OCI-LY7 (cell line): ENCODE measurements around the gene CAMSAP2. TPM values are rescaled to one million over a fixed set of nuclear protein-coding genes. Genes with fewer than 3 reads are reported as not detected.

Source experiments
- BruUV-seq: library from RNA; stranded (reverse); fragments of 400-500 nt; replicated peaks from 2 replicates; lab custom pipeline; 2021; lab: Mats Ljungman, UMichigan
- CTCF ChIA-PET: fragments of 300-600 bp; sonication (Branson Sonifier 250); formaldehyde crosslinking; loops from one replicate; lab custom pipeline; 2022; ENCODE audit warnings: antibody characterized with exemption; ENCODE audit not compliant: unreplicated experiment; lab: Charles Lee
- POLR2A ChIA-PET: fragments of 300-600 bp; sonication (Branson Sonifier 250); formaldehyde crosslinking; loops from one replicate; lab custom pipeline; 2022; ENCODE audit warnings: antibody characterized with exemption; lab: Charles Lee
- DNase-seq: peaks from one replicate; pipeline ENCODE4 v3.0.0-alpha.2; 2015; ENCODE audit warnings: low spot score
- H2AFZ ChIP-seq: fragments of 200-600 bp; sonication (generic), shearing (Covaris generic); 2 replicates; pipeline ENCODE4 v1.6.1; 2014; ENCODE audit warnings: mild to moderate bottlenecking, antibody characterized with exemption, low read length, moderate library complexity
- H3K27ac ChIP-seq: fragments of 200-600 bp; sonication (generic); 2 replicates; pipeline ENCODE4 v1.5.1; 2014; ENCODE audit warnings: mixed run types, low read depth, mild to moderate bottlenecking, moderate library complexity, low read length, inconsistent platforms; ENCODE audit not compliant: poor library complexity, severe bottlenecking
- H3K36me3 ChIP-seq: fragments of 200-600 bp; sonication (generic); 2 replicates; pipeline ENCODE4 v1.6.1; 2014; ENCODE audit warnings: mild to moderate bottlenecking, antibody characterized with exemption, low read length, moderate library complexity, mixed read lengths; ENCODE audit not compliant: insufficient read depth
- H3K4me1 ChIP-seq: fragments of 200-600 bp; sonication (generic); 2 replicates; pipeline ENCODE4 v1.5.1; 2014; ENCODE audit warnings: mild to moderate bottlenecking, low read length; ENCODE audit not compliant: insufficient read depth, poor library complexity, severe bottlenecking
- H3K4me2 ChIP-seq: fragments of 200-600 bp; sonication (generic); 2 replicates; pipeline ENCODE4 v1.6.1; 2014; ENCODE audit warnings: mild to moderate bottlenecking, low read length
- H3K4me3 ChIP-seq: fragments of 200-600 bp; sonication (generic); 2 replicates; pipeline ENCODE4 v1.5.1; 2014; ENCODE audit warnings: mild to moderate bottlenecking, low read depth, low read length; ENCODE audit not compliant: poor library complexity, severe bottlenecking
- H3K79me2 ChIP-seq: fragments of 200-600 bp; sonication (generic); 2 replicates; pipeline ENCODE4 v1.6.1; 2016; ENCODE audit warnings: low read depth, mild to moderate bottlenecking, low read length, moderate library complexity, mixed read lengths; ENCODE audit not compliant: insufficient read depth
- H3K9me2 ChIP-seq: fragments of 200-600 bp; sonication (generic); 2 replicates; pipeline ENCODE4 v1.6.1; 2016; ENCODE audit warnings: mild to moderate bottlenecking, low read length, mixed read lengths; ENCODE audit not compliant: insufficient read depth
- H3K9me3 ChIP-seq: fragments of 200-600 bp; sonication (generic); 2 replicates; pipeline ENCODE4 v1.6.1; 2014; ENCODE audit warnings: mild to moderate bottlenecking, mixed run types, low read length, mixed read lengths
- H4K20me1 ChIP-seq: fragments of 200-600 bp; sonication (generic); 2 replicates; pipeline ENCODE4 v1.6.1; 2014; ENCODE audit warnings: mild to moderate bottlenecking, antibody characterized with exemption, low read length, moderate library complexity, mixed read lengths; ENCODE audit not compliant: insufficient read depth
- EZH2phosphoT487 ChIP-seq: fragments of 200-600 bp; sonication (generic); IDR thresholded peaks from 2 replicates; pipeline ENCODE4 v1.6.1; 2018; ENCODE audit warnings: low read depth, borderline replicate concordance, mild to moderate bottlenecking, mixed run types, antibody characterized with exemption, low read length, moderate library complexity, mixed read lengths
- intact Hi-C: fragments of 100-400 bp; cut with micrococcal nuclease; formaldehyde crosslinking; loops from one replicate; pipeline ENCODE4 v1.10.0; 2022; ENCODE audit not compliant: unreplicated experiment
- total RNA-seq, 2 experiments: library from RNA; depleted of rRNA in 1 of 2; stranded (reverse); fragments of >200 nt in 1 of 2; shearing (Covaris generic) in 1 of 2; gene quantifications; 2 replicates each; pipeline ENCODE4 v1.2.3, GENCODE V29; 2014 to 2022
- TF ChIP-seq, protein P1 (sequence below): fragments of 200-600 bp; sonication (generic); conservative IDR thresholded peaks from 2 replicates; pipeline ENCODE4 v1.5.1; 2014; ENCODE audit warnings: mild to moderate bottlenecking, antibody characterized with exemption, low read length, moderate library complexity, mixed read lengths

CAMSAP2 gene
- total RNA-seq, 2 experiments from 2014 or later = 9.2 to 14.9 TPM

DNA sequence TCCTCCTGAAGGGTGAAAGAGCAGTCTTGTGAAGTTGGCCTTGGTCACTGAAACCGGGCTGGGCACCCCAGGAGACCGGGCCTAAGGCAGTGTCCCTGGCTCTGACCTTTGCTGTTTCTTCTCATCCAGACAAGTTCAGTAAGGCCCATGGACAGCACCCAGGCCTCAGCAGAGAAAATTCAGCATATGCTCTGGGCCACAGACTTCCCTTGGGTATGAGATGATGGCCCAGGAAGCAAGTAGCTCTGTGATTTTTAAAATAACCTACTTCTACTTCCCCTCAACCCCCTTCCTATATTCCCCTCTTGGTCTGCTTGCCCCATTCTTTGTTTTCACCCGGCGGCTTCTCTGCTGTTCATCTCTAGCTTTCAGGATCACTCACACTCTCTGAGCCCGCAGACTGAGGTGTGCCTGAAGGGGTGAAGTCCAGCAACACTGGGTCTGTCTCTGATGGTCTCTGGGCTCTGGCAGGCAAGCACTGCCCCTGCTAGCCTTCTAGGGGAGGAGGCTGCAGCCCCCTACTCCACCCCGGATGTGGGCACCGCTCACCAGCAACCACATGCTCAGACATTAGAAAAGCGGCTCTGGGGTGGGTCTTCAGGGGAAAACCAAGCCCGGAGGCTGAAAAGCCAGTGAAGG, 131.2 kb downstream of the CAMSAP2 start:
- TF ChIP-seq, protein P1, sequence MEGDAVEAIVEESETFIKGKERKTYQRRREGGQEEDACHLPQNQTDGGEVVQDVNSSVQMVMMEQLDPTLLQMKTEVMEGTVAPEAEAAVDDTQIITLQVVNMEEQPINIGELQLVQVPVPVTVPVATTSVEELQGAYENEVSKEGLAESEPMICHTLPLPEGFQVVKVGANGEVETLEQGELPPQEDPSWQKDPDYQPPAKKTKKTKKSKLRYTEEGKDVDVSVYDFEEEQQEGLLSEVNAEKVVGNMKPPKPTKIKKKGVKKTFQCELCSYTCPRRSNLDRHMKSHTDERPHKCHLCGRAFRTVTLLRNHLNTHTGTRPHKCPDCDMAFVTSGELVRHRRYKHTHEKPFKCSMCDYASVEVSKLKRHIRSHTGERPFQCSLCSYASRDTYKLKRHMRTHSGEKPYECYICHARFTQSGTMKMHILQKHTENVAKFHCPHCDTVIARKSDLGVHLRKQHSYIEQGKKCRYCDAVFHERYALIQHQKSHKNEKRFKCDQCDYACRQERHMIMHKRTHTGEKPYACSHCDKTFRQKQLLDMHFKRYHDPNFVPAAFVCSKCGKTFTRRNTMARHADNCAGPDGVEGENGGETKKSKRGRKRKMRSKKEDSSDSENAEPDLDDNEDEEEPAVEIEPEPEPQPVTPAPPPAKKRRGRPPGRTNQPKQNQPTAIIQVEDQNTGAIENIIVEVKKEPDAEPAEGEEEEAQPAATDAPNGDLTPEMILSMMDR = no peak
- no peak for TF ChIP-seq EZH2phosphoT487
- Histone ChIP-seq H3K36me3 (no peaks in the 10 kb centered on the region), H3K4me1 (peaks cover 13% of the 10 kb centered on the region), H2AFZ (peak overlapping the region; percentile 79), H4K20me1 (no peaks in the 10 kb centered on the region), H3K4me3 (no peak overlapping the region), H3K27ac (no peak overlapping the region), H3K4me2 (peak overlapping the region; percentile 39; the same call in 1 of the 2 replicates), H3K9me3 (no peaks in the 10 kb centered on the region), H3K9me2 (no peaks in the 10 kb centered on the region), H3K79me2 (no peaks in the 10 kb centered on the region)
- POLR2A ChIA-PET = no interaction called here
- peak; percentile 18 for DNase-seq
- intact Hi-C loops = no loop called here
- CTCF ChIA-PET = no interaction called here
- BruUV-seq = no TSS peak

DNA sequence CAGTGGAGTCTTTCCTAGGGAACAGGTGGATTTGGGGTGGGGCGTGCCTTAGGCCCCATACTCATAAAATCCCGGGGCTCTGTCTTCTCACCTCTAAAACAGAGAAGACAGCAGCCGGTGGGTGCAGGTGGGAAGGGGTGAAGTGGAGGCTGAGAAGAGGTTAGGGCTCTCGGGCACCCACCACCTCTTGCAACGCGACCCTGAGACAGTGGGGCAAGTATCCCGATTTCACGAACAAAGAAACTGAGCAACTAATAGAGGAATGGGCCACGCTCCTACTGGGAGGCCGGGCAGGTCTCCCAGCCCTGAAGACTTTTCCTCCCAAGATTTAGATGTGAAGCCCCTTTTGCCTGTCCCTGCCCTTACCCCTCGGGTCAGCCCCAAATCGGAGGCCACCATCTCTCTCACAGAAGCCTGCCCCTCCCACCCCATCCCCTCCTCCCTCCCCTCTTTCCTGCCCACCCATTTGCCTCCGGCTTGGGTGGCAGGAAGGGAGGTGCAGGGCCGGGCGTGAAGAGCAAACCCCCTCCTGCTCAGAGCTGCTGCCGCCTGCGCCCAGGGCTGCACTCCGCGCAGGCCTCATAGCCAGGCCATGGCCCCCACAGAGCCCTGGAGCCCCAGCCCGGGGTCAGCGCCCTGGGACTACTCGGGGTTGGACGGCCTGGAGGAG, 133.9 kb downstream of the CAMSAP2 start, which contains the start of gene GPR25:
TSS of gene GPR25 (plus strand) at position 536 of the 670 bp plus-strand sequence. CDS start at position 593, 57 bp downstream.
- Histone ChIP-seq H3K9me3 (no peaks in the 10 kb centered on the region), H3K4me3 (no peak within 1 kb of the TSS), H3K4me2 (no peak within 1 kb of the TSS), H3K79me2 (no peaks in the 10 kb centered on the region), H3K4me1 (peaks cover 13% of the 10 kb centered on the region), H3K36me3 (no peaks in the 10 kb centered on the region), H3K9me2 (no peaks in the 10 kb centered on the region), H4K20me1 (no peaks in the 10 kb centered on the region), H3K27ac (no peak within 1 kb of the TSS), H2AFZ (no peak within 1 kb of the TSS)
- no TSS peak for BruUV-seq
- DNase-seq = no peak
- POLR2A ChIA-PET = no interaction called here
- no peak for TF ChIP-seq EZH2phosphoT487
- TF ChIP-seq, protein P1 = no peak
- intact Hi-C loops = no loop called here
- CTCF ChIA-PET = no interaction called here
